Suprapubic skin (tissue), 4 donors: ENCODE results near the gene NEIL1.

ENCODE experiments used
- EP300 ChIP-seq: sonication (generic); formaldehyde crosslinking; IDR thresholded peaks from one replicate; pipeline ENCODE4 v1.6.1; 2017; ENCODE audit warnings: antibody characterized with exemption
- POLR2A ChIP-seq, 2 donors: fragments of 450-650 bp; IDR thresholded peaks; one replicate each; pipeline ENCODE4 v1.6.1; 2017; ENCODE audit warnings: antibody characterized with exemption in 2 of 2, mild to moderate bottlenecking in 2 of 2, moderate library complexity in 2 of 2
- POLR2AphosphoS5 ChIP-seq, 3 donors: sonication (generic); formaldehyde crosslinking; IDR thresholded peaks; one replicate each; pipeline ENCODE4 v1.6.1; 2017; ENCODE audit warnings: antibody characterized with exemption in 3 of 3
- TF ChIP-seq, protein P1 (sequence below), 2 donors: fragments of 200-600 bp in 1 of 2; fragments of 450-650 bp in 1 of 2; sonication (generic) in 1 of 2; IDR thresholded peaks; one replicate each; pipeline ENCODE4 v1.5.1; 2016 to 2019; ENCODE audit warnings: antibody characterized with exemption in 2 of 2, mild to moderate bottlenecking in 1 of 2, moderate library complexity in 1 of 2

DNA sequence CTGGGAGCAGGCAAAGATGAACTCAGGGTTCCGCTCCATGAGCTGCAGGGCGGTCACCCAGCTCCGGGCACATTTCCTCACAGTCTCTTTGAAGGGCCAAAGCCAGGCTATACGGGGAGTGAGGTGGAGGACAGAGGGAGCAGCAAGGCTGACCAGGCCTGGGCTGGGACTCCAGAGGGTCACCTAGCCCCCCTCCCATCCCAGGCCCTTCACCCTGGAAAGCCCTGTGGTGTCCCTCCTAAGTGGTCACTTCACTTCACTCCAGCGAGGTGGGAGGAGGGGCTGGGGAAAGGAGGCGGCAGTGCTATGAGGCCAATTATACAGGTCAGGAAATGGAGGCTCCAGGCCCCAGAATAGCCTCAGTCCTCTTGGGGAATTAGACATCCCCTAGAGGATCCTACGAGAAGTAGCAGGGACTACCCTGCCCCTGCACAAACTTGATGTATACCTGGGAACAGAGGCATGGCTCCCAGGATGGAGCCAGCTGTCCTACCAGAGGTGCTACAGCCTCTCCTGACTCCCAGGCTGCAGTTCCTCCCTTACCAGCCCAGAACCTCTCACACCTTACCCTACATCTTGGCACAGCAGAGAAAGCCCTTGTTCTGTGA, 15.9 kb downstream of the NEIL1 start:
- no peak for TF ChIP-seq POLR2A (IDR thresholded peaks at IDR 0.05)
- TF ChIP-seq, protein P1, sequence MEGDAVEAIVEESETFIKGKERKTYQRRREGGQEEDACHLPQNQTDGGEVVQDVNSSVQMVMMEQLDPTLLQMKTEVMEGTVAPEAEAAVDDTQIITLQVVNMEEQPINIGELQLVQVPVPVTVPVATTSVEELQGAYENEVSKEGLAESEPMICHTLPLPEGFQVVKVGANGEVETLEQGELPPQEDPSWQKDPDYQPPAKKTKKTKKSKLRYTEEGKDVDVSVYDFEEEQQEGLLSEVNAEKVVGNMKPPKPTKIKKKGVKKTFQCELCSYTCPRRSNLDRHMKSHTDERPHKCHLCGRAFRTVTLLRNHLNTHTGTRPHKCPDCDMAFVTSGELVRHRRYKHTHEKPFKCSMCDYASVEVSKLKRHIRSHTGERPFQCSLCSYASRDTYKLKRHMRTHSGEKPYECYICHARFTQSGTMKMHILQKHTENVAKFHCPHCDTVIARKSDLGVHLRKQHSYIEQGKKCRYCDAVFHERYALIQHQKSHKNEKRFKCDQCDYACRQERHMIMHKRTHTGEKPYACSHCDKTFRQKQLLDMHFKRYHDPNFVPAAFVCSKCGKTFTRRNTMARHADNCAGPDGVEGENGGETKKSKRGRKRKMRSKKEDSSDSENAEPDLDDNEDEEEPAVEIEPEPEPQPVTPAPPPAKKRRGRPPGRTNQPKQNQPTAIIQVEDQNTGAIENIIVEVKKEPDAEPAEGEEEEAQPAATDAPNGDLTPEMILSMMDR (IDR thresholded peaks at IDR 0.05), result no peak
- no peak for TF ChIP-seq EP300
- TF ChIP-seq POLR2AphosphoS5 (IDR thresholded peaks at IDR 0.05), result no peak
